Stimulated activated CD4-positive, alpha-beta T cell treated with anti-CD3 and anti-CD28 coated beads, TNF-alpha, amount 100 ng/mL, for 24 hours (primary cell): ENCODE data around the gene GPC5.
"Not testable (repeated sequence)": the region's sequence is repeated elsewhere in the genome, so short reads cannot be mapped to it uniquely, and the experiment has no call there.

Experiments used
- DNase-seq, 3 experiments: peaks; one replicate each; pipeline ENCODE4 v3.0.0-alpha.2; 2020; ENCODE audit warnings: low read depth in 3 of 3

The GPC5 gene

DNA sequence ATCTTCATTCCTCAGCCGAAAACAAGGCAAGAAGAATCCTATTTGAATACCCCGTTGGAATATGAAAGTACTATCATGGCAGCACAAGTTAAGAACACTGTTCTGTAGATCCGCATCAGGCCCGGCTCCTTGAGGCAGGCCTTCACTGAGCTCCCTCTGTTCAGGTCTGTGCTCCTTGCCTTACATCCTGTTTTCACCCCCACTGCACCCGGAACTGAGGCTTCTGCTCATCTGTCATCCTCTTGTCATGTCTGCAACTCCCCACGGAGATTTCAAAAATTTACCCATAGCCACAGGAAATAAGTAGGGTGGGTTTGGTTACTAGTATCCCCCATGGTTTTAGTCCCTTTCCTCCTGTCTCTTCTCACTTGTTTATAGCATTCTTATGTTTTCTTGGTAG lies 861.9 kb downstream of the GPC5 start:
- no peak for DNase-seq

DNA sequence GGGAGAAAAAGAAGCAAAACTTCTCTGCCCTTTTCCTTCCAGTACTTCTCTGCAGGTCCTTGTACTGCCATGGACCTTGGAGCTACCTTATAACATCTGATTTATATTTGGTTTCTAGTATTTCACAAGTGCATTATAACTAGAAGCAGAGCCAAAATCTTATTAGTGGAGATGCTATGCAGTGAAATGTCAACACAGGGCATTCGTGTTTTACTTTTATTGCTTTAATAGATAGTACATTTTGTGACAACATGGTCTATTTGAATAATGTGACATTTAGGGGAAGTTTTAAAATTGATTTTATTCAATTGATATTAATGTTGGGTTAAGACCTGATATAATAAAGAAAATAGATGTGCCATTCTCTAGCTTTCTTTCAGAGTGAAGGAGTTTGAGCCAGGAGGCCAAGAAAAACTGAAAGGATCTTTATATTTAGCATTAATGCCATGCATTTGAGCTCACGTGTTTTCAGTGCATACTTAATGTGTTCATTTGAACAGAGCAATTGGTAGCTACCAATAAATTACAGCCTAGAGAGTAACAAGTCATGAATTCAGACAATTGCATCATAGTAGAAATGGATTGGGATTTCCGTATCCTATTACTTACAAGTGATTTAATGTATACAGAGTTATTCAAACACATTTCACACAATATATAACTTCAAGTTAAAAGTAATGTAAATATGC lies 863.8 kb downstream of the GPC5 start:
- DNase-seq, result no peak

DNA sequence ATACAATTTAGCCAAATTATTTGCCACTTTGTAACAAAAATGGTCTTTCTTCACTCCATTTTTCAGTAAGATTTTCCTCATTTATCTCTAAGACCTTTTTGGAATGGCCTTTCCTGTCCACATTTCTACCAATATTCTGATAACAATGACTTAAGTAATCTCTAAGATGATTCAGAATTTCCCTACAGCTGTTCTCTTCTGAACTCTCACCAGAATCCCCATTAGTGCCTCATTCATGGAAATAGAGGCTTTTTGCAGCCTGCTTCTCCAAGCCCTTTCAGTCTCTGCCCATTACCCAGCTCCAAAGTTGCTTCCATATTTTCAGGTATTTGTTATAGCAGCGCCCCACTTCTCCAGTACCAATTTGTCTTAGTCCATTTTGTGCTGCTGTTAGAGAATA lies 867.0 kb downstream of the GPC5 start:
- DNase-seq, result no peak

DNA sequence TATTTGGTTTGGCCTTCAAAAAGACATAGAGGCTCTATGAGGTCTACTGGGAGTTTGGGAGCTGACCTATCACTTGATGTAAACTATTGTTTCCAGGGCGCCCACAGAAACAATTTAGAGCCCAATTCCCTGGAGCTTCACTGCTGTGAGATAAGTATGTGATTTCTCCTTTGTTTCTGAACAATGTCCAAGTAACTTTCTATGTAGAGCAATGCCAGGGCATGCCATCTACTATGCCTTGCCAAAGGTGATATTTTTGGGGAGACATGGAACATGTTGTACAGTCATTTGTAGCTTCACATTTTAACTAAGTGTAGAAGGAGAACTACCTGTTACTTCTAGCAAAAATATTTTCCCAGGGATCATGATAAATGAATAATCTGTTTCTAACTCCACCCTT lies 872.6 kb downstream of the GPC5 start:
- DNase-seq, result no peak

DNA sequence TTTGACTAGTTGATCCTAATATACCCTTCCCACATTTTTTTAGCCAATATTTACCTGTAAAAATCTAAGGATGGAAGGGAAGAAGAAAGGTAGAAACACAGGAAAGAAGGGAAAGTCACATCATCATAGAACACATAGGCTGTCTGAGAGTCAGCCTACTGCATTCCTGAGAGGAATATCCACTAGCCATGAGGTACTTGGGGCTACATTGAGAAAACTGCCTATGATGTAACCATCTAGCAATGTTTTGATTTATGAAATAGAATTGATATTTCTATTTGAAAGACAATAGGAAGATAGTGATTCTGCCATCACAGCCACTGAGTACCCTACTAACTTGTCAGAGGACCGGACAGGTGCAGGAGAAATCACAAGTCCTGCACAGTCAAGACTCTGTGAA lies 873.8 kb downstream of the GPC5 start:
- DNase-seq, result no peak

DNA sequence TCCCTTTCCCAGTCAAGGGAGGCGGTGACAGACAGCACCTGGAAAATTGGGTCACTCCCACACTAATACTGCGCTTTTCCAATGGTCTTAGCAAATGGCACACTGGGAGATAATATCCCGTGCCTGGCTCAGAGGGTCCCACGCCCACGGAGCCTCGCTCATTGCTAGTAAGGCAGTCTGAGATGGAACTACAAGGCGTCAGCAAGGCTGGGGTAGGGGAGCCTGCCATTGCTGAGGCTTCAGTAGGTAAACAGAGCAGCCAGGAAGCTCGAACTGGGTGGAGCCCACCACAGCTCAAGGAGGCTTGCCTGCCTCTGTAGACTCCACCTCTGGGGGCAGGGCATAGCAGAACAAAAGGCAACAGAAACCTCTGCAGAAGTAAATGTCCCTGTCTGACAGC lies 882.6 kb downstream of the GPC5 start:
- DNase-seq, result not testable (repeated sequence)

DNA sequence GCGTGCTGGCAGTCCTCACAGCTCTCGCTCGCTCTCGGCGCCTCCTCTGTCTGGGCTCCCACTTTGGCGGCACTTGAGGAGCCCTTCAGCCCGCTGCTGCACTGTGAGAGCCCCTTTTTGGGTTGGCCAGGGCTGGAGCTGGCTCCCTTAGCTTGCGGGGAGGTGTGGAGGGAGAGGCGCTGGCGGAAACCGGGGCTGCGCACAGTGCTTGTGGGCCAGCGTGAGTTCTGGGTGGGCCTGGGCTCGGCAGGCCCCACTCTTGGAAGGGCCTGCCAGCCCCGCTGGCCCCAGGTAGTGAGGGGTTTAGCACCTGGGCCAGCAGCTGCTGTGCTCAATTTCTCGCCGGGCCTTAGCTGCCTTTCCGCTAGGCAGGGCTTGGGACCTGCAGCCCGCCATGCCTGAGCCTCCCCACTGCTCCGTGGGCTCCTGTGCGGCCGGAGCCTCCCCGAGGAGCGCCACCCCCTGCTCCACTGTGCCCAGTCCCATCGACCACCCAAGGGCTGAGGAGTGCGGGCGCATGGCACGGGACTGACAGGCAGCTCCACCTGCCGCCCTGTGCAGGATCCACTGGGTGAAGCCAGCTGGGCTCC lies 892.4 kb downstream of the GPC5 start:
- not testable (repeated sequence) for DNase-seq

DNA sequence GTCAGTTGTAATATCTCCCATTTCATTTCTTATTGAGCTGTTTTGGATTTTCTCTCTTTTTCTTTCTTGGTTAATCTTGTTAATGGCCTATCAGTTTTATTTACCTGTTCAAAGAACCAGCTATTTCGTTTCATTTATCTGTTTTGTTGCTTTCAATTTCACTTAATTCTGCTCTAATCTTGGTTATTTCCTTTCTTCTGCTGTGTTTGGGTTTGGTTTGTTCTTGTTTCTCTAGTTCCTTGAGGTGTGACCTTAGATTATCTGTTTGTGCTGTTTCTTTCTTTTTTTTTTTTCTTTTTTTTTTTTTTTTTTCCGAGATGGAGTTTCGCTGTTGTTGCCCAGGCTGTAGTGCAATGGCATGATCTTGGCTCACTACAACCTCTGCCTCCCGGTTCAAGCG lies 896.1 kb downstream of the GPC5 start:
- not testable (repeated sequence) for DNase-seq

DNA sequence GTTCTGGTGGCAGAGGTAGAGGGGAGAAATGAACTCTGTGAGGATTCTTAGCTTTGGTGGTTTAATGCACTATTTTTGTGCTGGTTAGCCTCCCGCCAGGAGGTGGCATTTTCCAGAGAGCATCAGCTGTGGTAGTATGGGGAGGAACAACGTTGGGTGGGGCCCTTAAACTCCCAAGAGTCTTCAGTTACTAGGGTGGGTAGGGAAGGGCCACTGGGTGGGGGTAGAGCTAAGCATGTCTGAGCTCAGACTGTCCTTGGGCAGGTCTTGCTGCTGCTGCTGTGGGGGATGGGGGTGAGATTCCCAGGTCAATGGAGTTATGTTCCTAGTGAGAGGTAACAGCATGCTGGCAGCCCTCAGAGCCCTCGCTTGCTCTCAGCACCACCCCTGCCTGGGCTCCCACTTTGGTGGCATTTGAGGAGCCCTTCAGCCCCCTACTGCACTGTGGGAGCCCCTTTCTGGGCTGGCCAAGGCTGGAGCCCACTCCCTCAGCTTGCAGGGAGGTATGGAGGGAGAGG lies 897.8 kb downstream of the GPC5 start:
- not testable (repeated sequence) for DNase-seq

DNA sequence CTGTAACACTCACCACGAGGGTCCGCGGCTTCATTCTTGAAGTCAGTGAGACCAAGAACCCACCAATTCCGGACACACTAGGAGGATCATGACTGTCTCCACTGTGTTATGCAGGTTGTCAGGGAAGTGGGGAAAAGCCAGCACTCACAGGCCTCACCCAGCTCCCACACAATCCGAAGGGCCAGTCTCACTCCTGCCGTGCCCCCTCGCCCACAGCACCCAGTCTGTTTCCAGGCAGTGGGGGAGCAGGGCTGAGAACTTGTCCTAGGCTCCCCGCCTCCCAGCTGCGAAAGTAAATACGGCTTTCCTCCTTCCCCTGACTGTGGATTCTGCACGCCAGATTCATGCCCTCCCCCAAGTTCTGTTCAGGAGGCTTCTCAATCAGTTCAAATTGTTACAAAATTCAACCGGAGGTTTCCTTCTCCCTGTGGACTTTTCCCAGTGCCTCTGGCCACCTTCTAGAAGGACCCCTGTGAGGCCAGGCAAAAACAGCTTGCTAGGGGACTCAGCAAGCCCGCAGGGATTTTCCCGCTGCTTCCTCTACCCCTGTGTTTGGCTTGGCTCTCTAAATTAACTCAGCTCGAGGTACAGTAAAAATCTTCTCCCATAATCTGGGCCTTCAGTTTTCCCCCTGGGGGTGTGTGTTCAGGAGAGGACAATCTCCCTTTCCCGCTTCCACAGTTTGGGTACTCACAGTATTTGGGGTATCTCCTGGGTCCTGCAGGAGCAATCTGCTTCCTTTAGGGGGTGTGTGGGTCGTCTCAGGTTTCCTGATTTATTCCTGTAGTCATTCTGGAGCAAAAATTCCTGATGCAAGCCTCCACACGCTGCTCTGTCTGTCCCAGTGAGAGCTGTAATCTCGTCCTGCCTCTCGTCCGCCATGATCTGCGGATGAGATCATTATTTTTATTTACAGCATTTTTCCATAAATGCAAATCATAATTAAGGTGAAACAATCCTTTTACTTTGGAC lies 899.8 kb downstream of the GPC5 start:
- DNase-seq, result no peak

DNA sequence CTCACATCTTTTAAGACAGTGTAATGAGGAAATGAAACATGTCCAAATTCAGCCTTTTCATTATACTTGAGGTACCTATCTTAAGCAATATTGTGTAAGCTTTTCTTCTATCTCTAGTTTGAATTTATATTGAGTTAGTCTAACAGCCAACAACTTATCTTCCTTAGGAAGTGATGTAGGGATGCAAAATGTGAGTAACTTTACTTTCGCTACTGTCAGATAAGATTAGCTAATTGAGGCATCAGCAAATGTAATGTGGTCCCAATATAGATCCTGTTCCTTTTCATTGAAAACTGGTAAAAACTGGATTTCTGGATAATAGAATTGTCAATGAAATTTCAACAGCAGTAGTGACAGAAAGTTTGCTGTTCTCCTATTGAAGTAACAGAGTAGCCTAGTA lies 902.2 kb downstream of the GPC5 start:
- no peak for DNase-seq

DNA sequence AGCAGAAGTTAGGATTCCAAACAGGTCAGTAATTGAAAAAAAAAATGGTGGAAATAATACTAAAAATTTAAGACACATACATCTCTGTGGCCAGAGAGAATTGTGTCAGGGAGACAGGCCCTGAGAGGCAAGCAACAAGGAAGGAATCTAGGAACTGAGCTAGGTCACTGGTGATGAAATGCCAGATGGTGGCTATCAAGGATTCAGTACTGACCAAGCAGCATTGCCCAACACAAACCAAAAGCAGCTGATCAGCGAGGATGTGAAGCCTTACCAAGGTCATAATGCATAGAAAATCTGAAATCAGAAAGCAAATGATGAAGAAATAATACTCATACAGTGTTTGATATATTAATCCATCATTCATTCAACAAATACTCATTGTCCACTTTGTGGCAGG lies 905.0 kb downstream of the GPC5 start:
- no peak for DNase-seq

DNA sequence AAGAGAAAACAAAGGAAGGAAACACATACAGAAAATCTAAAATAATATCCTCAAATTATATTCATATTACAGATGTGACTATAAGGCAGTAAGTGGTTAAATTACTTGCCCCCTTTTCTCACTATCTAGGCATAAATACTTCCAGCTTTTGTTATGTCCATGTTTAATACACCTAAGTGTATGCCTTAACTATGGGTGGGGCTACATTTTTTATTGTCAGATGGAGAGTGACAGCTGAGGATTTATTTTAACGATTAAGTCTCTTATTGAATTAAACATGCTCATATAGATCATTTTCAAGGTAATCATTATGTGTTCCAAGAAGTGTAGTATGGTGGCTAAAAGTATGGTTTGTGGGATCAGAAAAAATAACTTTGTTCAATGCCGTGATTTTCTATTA lies 909.3 kb downstream of the GPC5 start:
- DNase-seq, result no peak

DNA sequence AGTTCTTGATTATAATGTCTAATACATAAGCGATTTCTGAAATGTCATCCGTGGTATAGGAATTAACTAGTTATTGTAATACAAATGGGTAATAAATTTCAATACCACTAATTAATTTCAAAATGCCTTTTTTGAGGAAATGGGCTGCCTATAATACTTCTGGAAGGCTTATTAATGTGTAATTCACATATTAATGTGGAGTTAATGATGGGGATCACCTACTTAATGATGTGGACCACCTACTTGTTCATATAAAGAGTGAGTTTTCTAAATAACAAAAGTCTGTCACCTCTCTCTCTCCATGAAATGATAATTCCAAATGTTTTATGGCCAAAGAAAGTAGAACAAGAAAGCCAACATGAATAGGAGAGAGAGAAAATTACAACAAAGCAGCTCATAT lies 914.4 kb downstream of the GPC5 start:
- DNase-seq, result no peak

DNA sequence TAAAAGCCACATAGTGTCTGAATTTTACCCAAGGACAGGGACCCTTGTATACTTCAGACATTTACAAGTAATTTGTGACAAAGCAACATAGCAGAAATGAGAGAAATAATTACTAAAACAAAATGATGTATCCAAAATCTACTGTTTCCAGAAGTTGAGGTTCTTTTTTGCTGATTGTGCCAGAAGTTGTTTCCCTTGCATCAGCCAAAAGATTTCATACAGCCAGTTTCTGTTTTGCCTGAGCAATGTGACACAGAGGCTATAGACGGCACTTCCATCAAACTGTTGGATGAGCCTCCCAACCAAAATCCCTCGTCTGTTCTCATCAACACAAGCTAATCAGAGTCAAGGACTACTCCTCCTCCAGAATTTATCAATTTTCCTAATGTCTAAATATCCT lies 915.0 kb downstream of the GPC5 start:
- DNase-seq, result no peak

DNA sequence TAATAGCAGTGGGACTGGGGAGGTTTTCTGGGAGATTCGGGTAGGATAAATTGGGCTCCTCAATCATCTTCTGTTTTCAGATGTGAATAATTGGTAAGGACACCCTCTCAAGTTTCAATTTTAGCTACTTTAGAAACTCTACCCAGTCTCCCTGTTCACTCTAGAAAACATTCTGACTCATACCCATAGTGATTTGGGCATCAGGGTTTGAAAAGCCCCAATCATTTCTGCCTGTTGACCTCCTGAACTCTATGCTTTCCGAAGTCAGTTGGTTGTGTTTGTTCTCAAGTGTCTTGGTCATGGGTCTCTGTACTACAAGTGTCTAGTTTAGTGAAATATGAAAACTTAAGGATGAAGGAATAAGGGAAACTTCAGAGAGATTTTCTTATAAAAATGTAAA lies 916.8 kb downstream of the GPC5 start:
- DNase-seq, result no peak

DNA sequence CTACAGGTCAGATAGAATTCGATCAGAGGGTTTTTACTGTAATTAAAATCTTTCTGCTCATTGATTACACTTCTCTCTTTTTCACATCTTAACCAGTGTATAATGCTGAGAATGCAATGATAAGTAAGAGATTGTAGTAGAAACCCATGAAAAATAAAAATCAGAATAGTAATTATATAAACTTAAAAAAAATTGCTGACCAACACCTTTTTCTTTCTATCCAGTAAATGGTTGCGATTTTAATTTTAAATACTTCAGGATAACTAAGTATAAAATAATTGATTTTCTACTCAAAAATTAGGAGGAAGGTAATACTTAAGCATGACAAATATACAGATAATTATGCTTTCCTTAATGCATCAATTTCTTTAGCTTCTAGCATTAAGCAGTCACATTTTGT lies 917.6 kb downstream of the GPC5 start:
- no peak for DNase-seq

DNA sequence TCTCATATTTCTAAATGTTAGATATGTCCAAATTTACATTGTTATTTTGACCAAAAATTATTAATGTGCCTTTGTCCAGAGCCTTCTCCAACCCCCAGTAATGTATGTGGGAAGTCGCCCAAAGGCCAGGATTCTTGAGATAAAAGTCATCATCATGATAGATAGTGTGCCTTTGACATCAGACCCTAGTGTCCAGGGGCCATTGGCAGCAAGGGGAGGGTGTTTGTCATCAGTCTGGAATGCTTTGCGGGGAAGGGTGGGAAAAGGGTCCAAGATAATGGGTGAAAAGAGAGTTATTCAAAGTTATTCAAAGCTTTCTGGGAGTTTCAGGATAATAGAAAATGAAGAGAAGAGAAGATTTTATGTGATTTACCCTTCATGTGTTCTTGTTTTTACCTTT lies 918.6 kb downstream of the GPC5 start:
- no peak for DNase-seq

DNA sequence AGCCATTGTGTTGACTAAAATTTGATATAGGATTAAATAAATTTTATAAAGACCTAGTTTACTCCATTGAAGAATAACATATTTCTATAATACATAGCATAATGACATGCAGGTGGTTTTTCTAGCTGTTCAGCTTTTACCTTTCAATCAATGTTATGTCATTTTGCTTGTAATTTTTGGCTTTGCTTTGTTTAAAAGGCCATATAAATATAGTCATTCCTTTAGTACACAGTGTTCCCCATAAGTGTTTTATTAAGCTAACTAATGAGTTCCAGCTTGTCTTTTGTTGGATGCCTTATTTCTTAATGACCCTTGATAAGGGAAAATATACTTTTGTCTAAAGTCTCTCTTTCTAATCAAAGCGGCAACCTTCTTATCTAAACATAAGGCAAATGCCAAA lies 921.9 kb downstream of the GPC5 start:
- no peak for DNase-seq

DNA sequence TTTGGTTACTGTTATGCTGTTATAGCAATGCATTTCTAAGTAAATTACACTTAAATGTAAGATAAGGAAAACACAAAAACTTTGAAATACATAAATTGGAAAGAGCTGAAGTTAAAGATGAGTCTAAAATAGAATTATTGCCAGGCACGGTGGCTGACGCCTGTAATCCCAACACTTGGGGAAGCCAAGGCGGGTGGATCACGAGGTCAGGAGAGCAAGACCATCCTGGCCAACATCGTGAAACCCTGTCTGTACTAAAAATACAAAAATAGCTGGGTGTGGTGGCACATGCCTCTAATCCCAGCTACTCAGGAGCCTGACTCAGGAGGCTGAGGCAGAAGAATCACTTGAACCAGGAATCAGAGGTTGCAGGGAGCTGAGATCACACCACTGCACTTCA lies 922.8 kb downstream of the GPC5 start:
- no peak for DNase-seq

DNA sequence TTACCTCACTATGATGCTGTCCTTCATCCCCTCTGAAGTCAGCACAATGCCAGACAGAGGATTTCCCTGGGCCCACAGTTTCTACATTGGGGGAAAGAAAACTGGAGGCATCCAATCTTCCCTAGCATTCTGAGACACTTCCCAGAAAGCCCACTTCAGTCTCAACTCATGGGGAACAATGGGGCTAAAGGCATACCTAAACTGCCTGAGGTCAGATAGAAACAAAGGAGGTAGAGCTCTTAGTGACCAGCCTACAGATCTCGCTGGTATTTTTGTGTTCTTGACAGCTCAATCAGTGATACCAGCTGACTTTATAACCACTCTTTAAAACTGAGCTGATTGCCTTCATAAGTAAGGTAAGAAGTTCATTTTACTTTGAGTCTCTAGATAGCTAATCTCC lies 947.2 kb downstream of the GPC5 start:
- DNase-seq, result no peak

DNA sequence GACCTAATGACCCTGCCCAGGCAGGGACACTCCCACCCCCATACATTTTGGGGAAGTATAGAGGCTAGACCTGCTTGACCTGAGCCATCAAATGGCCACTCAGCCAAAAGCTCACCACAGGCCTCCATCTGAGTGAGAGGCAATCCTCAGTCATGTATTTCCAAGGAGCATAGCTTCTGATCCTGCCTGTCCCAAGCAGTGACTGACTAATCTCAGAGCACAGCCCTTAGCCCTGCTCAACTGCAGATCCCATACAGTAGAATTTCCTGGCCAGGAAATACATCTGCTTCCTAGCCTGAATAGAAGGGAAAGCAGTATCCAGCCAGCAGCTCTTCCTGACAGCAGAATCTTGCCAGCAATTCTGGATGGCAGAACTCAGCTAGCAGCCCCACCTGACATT lies 947.6 kb downstream of the GPC5 start:
- DNase-seq, result no peak

DNA sequence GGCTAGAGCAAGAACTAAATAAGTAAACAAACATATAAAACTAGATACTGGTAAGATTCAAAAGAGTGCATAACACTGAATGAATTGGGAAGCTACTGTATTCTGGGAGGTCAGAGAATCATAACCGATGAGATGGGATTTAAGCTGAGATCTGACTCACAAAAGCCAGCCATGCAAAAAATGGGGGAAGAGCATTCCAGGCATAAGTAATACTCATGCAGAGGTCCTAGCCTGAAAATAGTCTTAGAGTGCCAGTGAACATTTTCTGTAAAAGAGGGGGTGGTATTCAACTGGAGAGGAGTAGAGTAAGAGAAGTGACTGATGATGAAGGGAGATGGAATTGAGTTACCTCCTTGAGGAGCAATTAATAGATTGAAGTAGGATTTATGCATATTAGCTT lies 956.2 kb downstream of the GPC5 start:
- no peak for DNase-seq
